HepG2 (cell line): ENCODE data around the gene CREB1. TPM values are rescaled to one million over a fixed set of nuclear protein-coding genes. Genes with fewer than 3 reads are reported as not detected.

Source experiments
- ATF5 ChIP-seq: sonication (generic); formaldehyde crosslinking; IDR thresholded peaks from 2 replicates; pipeline ENCODE4 v1.4.0; 2020; ENCODE audit warnings: mild to moderate bottlenecking, low read depth, missing genetic modification reagents
- E2F2 ChIP-seq: sonication (generic); formaldehyde crosslinking; IDR thresholded peaks from 2 replicates; pipeline ENCODE4 v1.4.0; 2020; ENCODE audit warnings: missing genetic modification reagents, borderline replicate concordance
- ETV5 ChIP-seq: IDR thresholded peaks from 2 replicates; pipeline ENCODE4 v1.6.1; 2018; ENCODE audit warnings: missing biosample characterization, missing genetic modification reagents, inconsistent platforms, borderline replicate concordance
- HIC2 ChIP-seq: sonication (generic); formaldehyde crosslinking; IDR thresholded peaks from 2 replicates; pipeline ENCODE4 v1.9.0; 2022; ENCODE audit warnings: low read depth, missing genetic modification reagents
- KDM5B ChIP-seq: sonication (generic); formaldehyde crosslinking; IDR thresholded peaks from 2 replicates; pipeline ENCODE4 v1.4.0; 2020; ENCODE audit warnings: missing genetic modification reagents, mild to moderate bottlenecking, borderline replicate concordance
- MLX ChIP-seq: IDR thresholded peaks from 2 replicates; pipeline ENCODE4 v1.6.1; 2016
- NRL ChIP-seq: sonication (generic); formaldehyde crosslinking; IDR thresholded peaks from 2 replicates; pipeline ENCODE4 v1.5.0; 2020; ENCODE audit warnings: missing genetic modification reagents, mild to moderate bottlenecking, moderate library complexity, borderline replicate concordance
- PRMT3 ChIP-seq: sonication (generic); formaldehyde crosslinking; IDR thresholded peaks from 2 replicates; pipeline ENCODE4 v1.8.1; 2022; ENCODE audit warnings: low read depth, mild to moderate bottlenecking, moderate library complexity, missing genetic modification reagents, borderline replicate concordance
- SRSF9 ChIP-seq: fragments of 200-400 bp; formaldehyde crosslinking; IDR thresholded peaks from 2 replicates; pipeline ENCODE4 v1.6.1; 2018; ENCODE audit warnings: borderline replicate concordance, mild to moderate bottlenecking, low read depth, low read length; ENCODE audit not compliant: insufficient read depth, poor library complexity, severe bottlenecking
- TCF7L2 ChIP-seq: IDR thresholded peaks from 2 replicates; pipeline ENCODE4 v1.6.1; 2011; ENCODE audit warnings: mild to moderate bottlenecking, low read depth, low read length, moderate library complexity
- ZNF318 ChIP-seq: sonication (generic); formaldehyde crosslinking; IDR thresholded peaks from 2 replicates; pipeline ENCODE4 v1.4.0; 2020; ENCODE audit warnings: mild to moderate bottlenecking, missing genetic modification reagents
- ZNF614 ChIP-seq: IDR thresholded peaks from 2 replicates; pipeline ENCODE4 v1.6.1; 2018; ENCODE audit warnings: missing biosample characterization, missing genetic modification reagents, inconsistent platforms, borderline replicate concordance
- ZNF713 ChIP-seq: sonication (generic); formaldehyde crosslinking; IDR thresholded peaks from 2 replicates; pipeline ENCODE4 v1.4.0; 2020; ENCODE audit warnings: mild to moderate bottlenecking, missing genetic modification reagents
- ZNF816 ChIP-seq: sonication (generic); formaldehyde crosslinking; IDR thresholded peaks from 2 replicates; pipeline ENCODE4 v1.8.0; 2022; ENCODE audit warnings: missing genetic modification reagents, mild to moderate bottlenecking, borderline replicate concordance
- polyA plus RNA-seq, 8 experiments: library from polyadenylated mRNA; depleted of rRNA in 3 of 8; stranded (reverse) in 7 of 8; unstranded in 1 of 8; fragments of >200 nt; fragmentation: Illumina TruSeq in 4 of 8; extraction: Trizol in 4 of 8; gene quantifications; 2 replicates each; pipeline versions ENCODE4 v1.2.1 to v1.2.3, GENCODE V29; 2011 to 2016; ENCODE audit warnings: low read depth in 4 of 8, missing spikeins in 1 of 8, mixed read lengths in 1 of 8; ENCODE audit not compliant: insufficient read depth in 1 of 8
- total RNA-seq, 5 experiments: library from RNA; depleted of rRNA; stranded (reverse); fragments of >200 nt; fragmentation: Illumina TruSeq; extraction: Trizol; gene quantifications; 2 replicates each; pipeline ENCODE4 v1.2.3, GENCODE V29; 2016; ENCODE audit warnings: low read depth in 1 of 5

CREB1 gene
- total and polyA plus RNA-seq, 2 of the 13 experiments (the other 11 are each of a cell fraction or from before 2014, with no cell fraction given): 51.8 to 51.9 TPM

- TF ChIP-seq HIC2 (CRISPR knock-in tag) (no peak), ETV5 (CRISPR knock-in tag) (no peak), SRSF9 (no peak), NRL (CRISPR knock-in tag) (no peak), ZNF614 (no peak), TCF7L2 (no peak), PRMT3 (no peak), ZNF816 (CRISPR knock-in tag) (no peak), MLX (CRISPR knock-in tag) (no peak), ZNF318 (no peak), KDM5B (CRISPR knock-in tag) (no peak), ZNF713 (CRISPR knock-in tag) (no peak), E2F2 (CRISPR knock-in tag) (no peak), ATF5 (CRISPR knock-in tag) (no peak)
Measured at GRCh38 chr2:207632575-207633493, 103.1 kb downstream of the CREB1 start (continued).
